HEK293T (cell line): ENCODE results near the gene RAB6B.

Source experiments
- CTBP1 ChIP-seq: fragments of 450-650 bp; IDR thresholded peaks from 2 replicates; pipeline ENCODE4 v1.6.1; 2016; ENCODE audit warnings: borderline replicate concordance
- ELF4 ChIP-seq: fragments of 450-650 bp; IDR thresholded peaks from 2 replicates; pipeline ENCODE4 v1.6.1; 2017; ENCODE audit warnings: antibody characterized with exemption
- FOXA1 ChIP-seq: fragments of 450-650 bp; IDR thresholded peaks from 2 replicates; pipeline ENCODE4 v1.6.1; 2016; ENCODE audit warnings: mild to moderate bottlenecking
- FOXK2 ChIP-seq: fragments of 450-650 bp; IDR thresholded peaks from 2 replicates; pipeline ENCODE4 v1.6.1; 2016; ENCODE audit warnings: mild to moderate bottlenecking
- FOXM1 ChIP-seq: fragments of 450-650 bp; IDR thresholded peaks from 2 replicates; pipeline ENCODE4 v1.6.1; 2017; ENCODE audit warnings: mild to moderate bottlenecking, borderline replicate concordance
- L3MBTL2 ChIP-seq: fragments of 450-650 bp; conservative IDR thresholded peaks from 2 replicates; pipeline ENCODE4 v1.6.1; 2016; ENCODE audit warnings: mild to moderate bottlenecking
- LEF1 ChIP-seq: fragments of 450-650 bp; IDR thresholded peaks from 2 replicates; pipeline ENCODE4 v1.6.1; 2017; ENCODE audit warnings: mild to moderate bottlenecking, borderline replicate concordance
- NFRKB ChIP-seq: fragments of 450-650 bp; IDR thresholded peaks from 2 replicates; pipeline ENCODE4 v1.6.1; 2016; ENCODE audit warnings: mild to moderate bottlenecking, moderate library complexity
- SP1 ChIP-seq: fragments of 450-650 bp; IDR thresholded peaks from 2 replicates; pipeline ENCODE4 v1.6.1; 2017
- SUZ12 ChIP-seq: fragments of 450-650 bp; IDR thresholded peaks from 2 replicates; pipeline ENCODE4 v1.6.1; 2016; ENCODE audit warnings: mild to moderate bottlenecking

GRCh38 chr3:133872781-133873180 lies 22.9 kb downstream of the RAB6B start:
- no peak for TF ChIP-seq FOXM1
- no peak for TF ChIP-seq LEF1
- no peak for TF ChIP-seq FOXK2
- no peak for TF ChIP-seq SUZ12
- TF ChIP-seq L3MBTL2, result no peak
- TF ChIP-seq FOXA1, result no peak
- TF ChIP-seq SP1, result no peak
- TF ChIP-seq ELF4, result no peak
- no peak for TF ChIP-seq CTBP1
- TF ChIP-seq NFRKB, result no peak
